Kidney epithelial cell (primary cell): ENCODE results near the gene TNFRSF1A. TPM values are rescaled to one million over a fixed set of nuclear protein-coding genes. Genes with fewer than 3 reads are reported as not detected.

Experiments used
- DNase-seq: peaks from one replicate; pipeline ENCODE4 v3.0.0-alpha.2; 2010; ENCODE audit warnings: low read depth
- H3K27me3 ChIP-seq: 2 replicates; pipeline ENCODE4 v1.6.0; 2011; ENCODE audit warnings: low read length; ENCODE audit not compliant: control insufficient read depth, insufficient read depth
- H3K36me3 ChIP-seq: 2 replicates; pipeline ENCODE4 v1.5.1; 2011; ENCODE audit warnings: low read length; ENCODE audit not compliant: control insufficient read depth, insufficient read depth
- H3K4me3 ChIP-seq: 2 replicates; pipeline ENCODE4 v1.5.1; 2011; ENCODE audit warnings: low read depth, mild to moderate bottlenecking, control low read depth, low read length
- CTCF ChIP-seq: IDR thresholded peaks from 2 replicates; pipeline ENCODE4 v1.5.1; 2011; ENCODE audit warnings: mild to moderate bottlenecking, moderate library complexity, low read length, control low read depth, inconsistent platforms; ENCODE audit not compliant: insufficient read depth, poor library complexity, severe bottlenecking
- total RNA-seq: library from RNA; depleted of rRNA; stranded (reverse); fragments of >200 nt; gene quantifications from 2 replicates; pipeline ENCODE4 v1.2.3, GENCODE V29; 2015

The TNFRSF1A gene
- total RNA-seq, 1 donor from 2014 or later = 115 TPM

DNA sequence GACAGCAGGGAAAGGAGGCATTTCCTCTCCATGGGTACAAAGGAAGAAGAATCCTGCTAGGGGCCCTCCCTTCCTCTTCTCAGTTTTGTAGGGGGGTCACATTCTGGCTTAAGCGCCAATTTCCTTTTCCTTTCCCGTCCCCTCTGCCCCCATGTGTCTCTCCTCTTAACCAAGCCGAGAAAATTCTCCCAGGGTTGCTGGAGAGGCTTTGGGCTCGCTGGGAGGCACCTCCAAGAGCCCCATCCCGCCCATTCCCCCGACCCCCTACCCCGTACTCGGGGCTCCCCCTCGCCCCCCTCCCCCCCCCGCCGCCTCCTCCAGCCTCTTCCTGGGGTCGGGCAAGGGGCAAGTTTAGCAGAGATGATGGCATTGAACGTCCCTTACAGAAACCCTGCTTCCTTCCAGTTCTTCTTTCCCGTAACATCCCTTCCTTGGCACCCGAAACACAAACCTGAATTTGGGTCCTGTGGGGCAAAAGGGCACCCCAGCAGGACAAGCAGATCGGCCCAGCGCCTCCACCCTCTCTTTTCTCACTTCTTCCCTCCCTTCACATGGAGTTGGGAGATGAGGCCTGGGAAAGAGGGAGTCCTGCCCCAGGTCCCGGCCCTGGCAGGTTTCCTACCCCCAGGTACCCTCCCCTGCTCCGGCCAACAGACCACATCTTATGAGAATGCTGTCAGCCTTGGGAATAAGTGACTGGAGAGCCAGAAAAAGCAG, 17.7 kb downstream of the TNFRSF1A start:
- no peak for TF ChIP-seq CTCF
- H3K27me3 ChIP-seq = no peaks in the 10 kb centered on the region
- H3K36me3 ChIP-seq = peaks cover 4% of the 10 kb centered on the region
- no peak overlapping the region for H3K4me3 ChIP-seq
- DNase-seq = no peak

DNA sequence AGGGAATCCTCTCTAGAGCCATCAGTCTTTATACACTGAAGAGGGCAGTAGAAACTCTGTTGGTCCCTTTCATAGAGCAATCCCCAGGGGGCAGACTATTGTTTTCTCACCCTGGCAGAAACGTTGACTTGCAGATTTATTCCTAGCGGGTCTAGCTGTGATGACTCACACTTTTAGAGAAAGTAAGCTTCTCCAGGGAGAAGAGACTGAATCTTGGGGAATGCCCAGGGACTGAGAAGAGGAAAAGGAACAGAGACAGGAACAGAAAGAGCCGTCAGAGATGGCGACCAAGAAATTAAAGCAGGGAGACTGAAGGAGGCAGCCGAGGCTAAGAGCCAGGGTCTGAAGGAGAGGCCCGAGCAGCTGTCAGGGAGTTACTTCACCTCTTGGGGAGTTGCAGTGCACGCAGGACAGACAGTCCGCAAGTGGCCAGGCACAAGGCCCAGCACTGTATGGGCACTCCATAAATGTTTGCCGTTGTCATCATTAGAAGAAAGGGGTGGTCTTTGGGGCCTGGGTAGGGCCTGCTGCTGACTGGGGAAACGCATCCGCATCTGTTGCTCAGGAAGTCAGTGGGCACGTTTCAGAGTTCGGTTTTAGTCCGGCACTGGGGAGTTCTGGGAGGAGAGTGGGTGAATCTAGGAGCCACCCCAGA, 18.4 kb downstream of the TNFRSF1A start:
- no peaks in the 10 kb centered on the region for H3K27me3 ChIP-seq
- DNase-seq = peak; percentile 89
- peak; percentile 73 for TF ChIP-seq CTCF
- no peak overlapping the region for H3K4me3 ChIP-seq
- peaks cover 1% of the 10 kb centered on the region for H3K36me3 ChIP-seq

- TF ChIP-seq CTCF = no peak
- Histone ChIP-seq H3K4me3 (no peak overlapping the region), H3K36me3 (peaks cover 1% of the 10 kb centered on the region), H3K27me3 (no peaks in the 10 kb centered on the region)
- DNase-seq = no peak
These were observed 18.9 kb downstream of the TNFRSF1A start for GRCh38 chr12:6322969-6323339.

DNA sequence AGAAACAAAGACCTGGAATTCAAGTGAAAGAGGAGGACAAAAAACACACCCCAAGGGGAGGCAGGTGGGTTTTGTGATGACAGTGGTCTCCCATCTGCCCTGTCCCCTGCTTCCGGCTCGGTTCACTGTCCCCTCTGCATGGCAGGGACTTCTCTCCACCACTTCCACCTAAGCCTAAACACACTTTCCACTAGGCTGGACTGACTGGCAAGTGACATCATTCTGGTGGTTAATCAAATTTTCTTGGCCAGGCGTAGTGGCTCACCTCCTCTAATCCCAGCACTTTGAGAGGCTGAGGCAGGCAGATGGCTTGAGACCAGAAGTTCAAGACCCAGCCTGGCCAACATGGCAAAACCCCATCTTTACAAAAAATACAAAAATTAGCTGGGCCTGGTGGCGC, 19.5 kb downstream of the TNFRSF1A start:
- TF ChIP-seq CTCF = no peak
- no peak for DNase-seq
- peaks cover 1% of the 10 kb centered on the region for H3K36me3 ChIP-seq
- no peak overlapping the region for H3K4me3 ChIP-seq
- no peaks in the 10 kb centered on the region for H3K27me3 ChIP-seq

- no peak overlapping the region for H3K4me3 ChIP-seq
- no peaks in the 10 kb centered on the region for H3K27me3 ChIP-seq
- H3K36me3 ChIP-seq = peaks cover 1% of the 10 kb centered on the region
- no peak for TF ChIP-seq CTCF
- no peak for DNase-seq
These were observed 20.0 kb downstream of the TNFRSF1A start for GRCh38 chr12:6321905-6322304.
